ENCODE data around the gene SAMD11. TPM values are rescaled to one million over a fixed set of nuclear protein-coding genes. Genes with fewer than 3 reads are reported as not detected.

The SAMD11 gene
- total RNA-seq, 4 donors from 2014 or later: 14.2 to 21.2 (median 17.4) TPM

DNA sequence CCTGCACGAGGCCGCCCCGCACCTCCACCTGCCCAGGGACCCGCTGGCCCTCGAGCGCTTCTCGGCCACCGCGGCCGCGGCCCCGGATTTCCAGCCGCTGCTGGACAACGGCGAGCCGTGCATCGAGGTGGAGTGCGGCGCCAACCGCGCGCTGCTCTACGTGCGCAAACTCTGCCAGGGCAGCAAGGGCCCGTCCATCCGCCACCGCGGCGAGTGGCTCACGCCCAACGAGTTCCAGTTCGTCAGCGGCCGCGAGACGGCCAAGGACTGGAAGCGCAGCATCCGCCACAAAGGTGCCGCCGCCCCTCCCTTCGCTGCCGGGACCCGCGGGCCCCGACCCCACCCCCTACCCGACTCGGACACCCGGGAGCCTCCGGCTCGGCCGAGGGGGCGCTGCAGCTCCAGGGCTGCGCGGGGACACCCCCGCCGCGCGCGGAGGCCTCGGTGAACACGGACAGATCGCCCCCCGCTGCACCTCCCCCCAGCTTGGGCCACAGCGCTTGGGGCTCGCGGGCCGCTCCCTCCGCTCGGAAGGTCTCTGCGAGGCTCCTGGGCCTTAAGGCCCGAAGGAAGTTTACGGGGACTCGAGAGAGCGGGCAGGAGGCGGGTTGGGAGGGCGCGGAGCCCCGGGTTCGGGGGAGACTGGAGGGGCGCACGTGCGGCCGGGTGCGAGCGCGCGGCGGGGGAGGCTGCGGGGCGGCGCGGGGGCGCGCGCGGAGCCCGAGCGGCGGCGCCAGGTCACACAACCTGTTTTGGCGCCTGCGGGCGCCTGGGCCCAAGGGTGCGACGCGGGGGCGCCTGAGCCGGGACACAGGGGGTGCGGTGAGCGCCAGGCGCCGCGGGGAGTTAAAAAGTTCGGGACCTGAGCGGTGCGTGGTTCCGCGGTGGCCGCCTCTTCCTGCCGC lies 1.2 kb downstream of the SAMD11 start:
- peak; percentile 11 for ATAC-seq
- Histone ChIP-seq H3K27me3 (peaks cover 96% of the 10 kb centered on the region), H3K9me3 (no peaks in the 10 kb centered on the region), H3K36me3 (no peaks in the 10 kb centered on the region), H3K4me1 (peaks cover 0 to 72% (median 33%) of the 10 kb centered on the region in 3 donors), H3K4me3 (peak overlapping the region; percentile 9 to 64), H3K27ac (peak overlapping the region in 3 of 4 donors; percentile 44 to 70 (median 65))
- 0% methylated on average over 1 of the region's 120 CpGs; no CpG with 5 or more reads in 1 of the 2 donors for WGBS, 2 donors (ENCODE audit: low coverage in 1 of 2)
- TF ChIP-seq, protein P1, sequence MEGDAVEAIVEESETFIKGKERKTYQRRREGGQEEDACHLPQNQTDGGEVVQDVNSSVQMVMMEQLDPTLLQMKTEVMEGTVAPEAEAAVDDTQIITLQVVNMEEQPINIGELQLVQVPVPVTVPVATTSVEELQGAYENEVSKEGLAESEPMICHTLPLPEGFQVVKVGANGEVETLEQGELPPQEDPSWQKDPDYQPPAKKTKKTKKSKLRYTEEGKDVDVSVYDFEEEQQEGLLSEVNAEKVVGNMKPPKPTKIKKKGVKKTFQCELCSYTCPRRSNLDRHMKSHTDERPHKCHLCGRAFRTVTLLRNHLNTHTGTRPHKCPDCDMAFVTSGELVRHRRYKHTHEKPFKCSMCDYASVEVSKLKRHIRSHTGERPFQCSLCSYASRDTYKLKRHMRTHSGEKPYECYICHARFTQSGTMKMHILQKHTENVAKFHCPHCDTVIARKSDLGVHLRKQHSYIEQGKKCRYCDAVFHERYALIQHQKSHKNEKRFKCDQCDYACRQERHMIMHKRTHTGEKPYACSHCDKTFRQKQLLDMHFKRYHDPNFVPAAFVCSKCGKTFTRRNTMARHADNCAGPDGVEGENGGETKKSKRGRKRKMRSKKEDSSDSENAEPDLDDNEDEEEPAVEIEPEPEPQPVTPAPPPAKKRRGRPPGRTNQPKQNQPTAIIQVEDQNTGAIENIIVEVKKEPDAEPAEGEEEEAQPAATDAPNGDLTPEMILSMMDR (IDR thresholded peaks at IDR 0.05): no peak
- no peak for TF ChIP-seq POLR2AphosphoS5 (IDR thresholded peaks at IDR 0.05)
- no peak for TF ChIP-seq POLR2A (IDR thresholded peaks at IDR 0.05)
- no peak for TF ChIP-seq EP300 (IDR thresholded peaks at IDR 0.05)

DNA sequence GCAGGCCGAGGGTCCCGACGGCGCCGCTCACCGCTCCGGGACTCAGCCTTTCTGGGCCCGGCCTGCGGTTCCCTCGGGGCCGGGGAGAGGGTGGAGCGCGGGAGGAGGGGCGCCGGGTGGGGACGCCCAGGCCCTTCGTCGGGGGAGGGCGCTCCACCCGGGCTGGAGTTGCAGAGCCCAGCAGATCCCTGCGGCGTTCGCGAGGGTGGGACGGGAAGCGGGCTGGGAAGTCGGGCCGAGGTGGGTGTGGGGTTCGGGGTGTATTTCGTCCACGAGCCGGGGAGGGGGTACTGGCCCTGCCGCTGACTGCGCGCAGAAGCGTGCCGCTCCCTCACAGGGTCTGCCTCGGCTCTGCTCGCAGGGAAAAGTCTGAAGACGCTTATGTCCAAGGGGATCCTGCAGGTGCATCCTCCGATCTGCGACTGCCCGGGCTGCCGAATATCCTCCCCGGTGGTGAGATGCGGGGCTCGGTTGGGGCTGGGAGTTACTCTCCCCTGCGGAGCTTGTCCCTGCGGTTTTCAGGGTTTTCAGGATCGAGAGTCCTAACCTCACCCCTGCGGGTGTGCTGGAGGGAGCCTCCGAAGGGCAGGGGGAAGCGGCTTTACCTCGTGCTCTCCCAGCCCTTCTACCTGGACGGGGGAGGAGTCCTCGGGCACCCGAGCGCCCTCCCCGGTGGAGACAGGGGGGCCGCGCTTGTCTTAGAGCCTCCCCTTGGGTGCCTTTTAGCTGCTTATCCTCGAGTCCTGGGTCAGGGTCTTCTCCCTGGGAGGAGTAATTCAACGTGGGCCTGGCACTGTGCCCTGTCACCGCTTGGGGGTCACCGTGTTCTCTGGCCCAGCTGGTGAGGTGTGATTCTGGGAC lies 2.1 kb downstream of the SAMD11 start:
- Histone ChIP-seq H3K9me3 (no peaks in the 10 kb centered on the region), H3K27me3 (peaks cover 96% of the 10 kb centered on the region), H3K4me3 (peak overlapping the region in 1 of 2 donors; percentile 64), H3K4me1 (peaks cover 0 to 63% (median 29%) of the 10 kb centered on the region in 3 donors), H3K27ac (peak overlapping the region in 2 of 4 donors; percentile 27 to 65), H3K36me3 (no peaks in the 10 kb centered on the region)
- TF ChIP-seq POLR2A (IDR thresholded peaks at IDR 0.05) (no peak), POLR2AphosphoS5 (IDR thresholded peaks at IDR 0.05) (no peak), EP300 (IDR thresholded peaks at IDR 0.05) (no peak)
- TF ChIP-seq, protein P1 (IDR thresholded peaks at IDR 0.05): no peak
- ATAC-seq: peak; percentile 45
- 0 to 7% methylated on average over 2 to 3 of the region's 65 CpGs for WGBS, 2 donors (ENCODE audit: low coverage in 1 of 2)

DNA sequence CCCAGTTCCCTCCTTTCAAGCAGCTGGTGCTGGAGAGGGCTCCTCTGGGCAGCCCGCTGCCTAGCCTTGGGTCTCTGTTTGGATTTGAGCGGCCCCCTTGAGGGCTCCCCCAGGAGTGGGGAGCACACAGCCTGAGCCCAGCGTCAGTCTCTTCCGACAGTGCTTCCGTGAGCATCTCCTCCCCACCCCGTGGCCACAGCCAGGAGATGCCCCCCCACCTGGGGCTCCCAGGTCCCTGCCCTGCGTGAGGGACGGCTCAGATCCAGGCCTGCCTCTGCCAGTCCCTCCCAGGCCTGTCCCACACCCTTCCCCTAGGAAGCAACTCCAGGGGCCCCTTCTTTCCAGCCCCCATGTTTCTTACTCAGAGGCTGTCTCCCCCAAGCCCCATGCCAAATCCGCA lies 3.5 kb downstream of the SAMD11 start:
- WGBS, 2 donors (ENCODE audit: low coverage in 1 of 2): 20% methylated on average over 1 of the region's 9 CpGs; no CpG with 5 or more reads in 1 of the 2 donors
- Histone ChIP-seq H3K4me3 (no peak overlapping the region), H3K4me1 (peaks cover 0 to 50% (median 21%) of the 10 kb centered on the region in 3 donors), H3K9me3 (no peaks in the 10 kb centered on the region), H3K36me3 (no peaks in the 10 kb centered on the region), H3K27me3 (peaks cover 97% of the 10 kb centered on the region), H3K27ac (no peak overlapping the region)
- no peak for TF ChIP-seq POLR2A (IDR thresholded peaks at IDR 0.05)
- TF ChIP-seq POLR2AphosphoS5 (IDR thresholded peaks at IDR 0.05): no peak
- TF ChIP-seq EP300 (IDR thresholded peaks at IDR 0.05): no peak
- TF ChIP-seq, protein P1 (IDR thresholded peaks at IDR 0.05): no peak
- ATAC-seq: no peak

DNA sequence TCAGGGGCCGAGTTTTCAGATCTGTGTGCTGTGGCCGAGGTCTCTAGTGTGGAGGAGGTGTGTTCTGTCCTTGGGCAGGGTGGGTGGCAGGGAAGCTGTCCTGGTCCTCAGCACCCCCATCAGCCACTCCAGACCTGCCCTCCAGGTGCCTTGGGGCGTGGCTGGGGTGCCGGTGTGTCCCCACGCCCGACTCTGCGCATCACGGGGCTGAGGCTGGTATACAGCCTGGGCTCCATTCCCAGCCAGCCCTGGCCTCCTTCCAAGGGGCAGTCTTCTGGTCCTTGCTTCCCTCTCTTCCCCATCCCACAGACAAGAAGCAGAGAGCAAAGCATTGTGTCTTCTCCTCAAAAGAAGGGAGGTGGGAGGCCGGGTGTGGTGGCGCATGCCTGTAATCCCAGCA lies 4.0 kb downstream of the SAMD11 start:
- TF ChIP-seq EP300 (IDR thresholded peaks at IDR 0.05) (no peak), POLR2AphosphoS5 (IDR thresholded peaks at IDR 0.05) (no peak), POLR2A (IDR thresholded peaks at IDR 0.05) (no peak)
- TF ChIP-seq, protein P1 (IDR thresholded peaks at IDR 0.05): no peak
- peaks cover 97% of the 10 kb centered on the region for H3K27me3 ChIP-seq
- no peaks in the 10 kb centered on the region for H3K9me3 ChIP-seq
- WGBS, 2 donors (ENCODE audit: low coverage in 1 of 2): no CpG with 5 or more reads among the region's 10 CpGs
- H3K36me3 ChIP-seq: no peaks in the 10 kb centered on the region
- peaks cover 0 to 45% (median 21%) of the 10 kb centered on the region in 3 donors for H3K4me1 ChIP-seq
- no peak for ATAC-seq
- no peak overlapping the region for H3K27ac ChIP-seq
- H3K4me3 ChIP-seq: no peak overlapping the region

Data from gastroesophageal sphincter (tissue), 4 donors.